Measurements from ENCODE around the gene GPC6.

The GPC6 gene

GRCh38 chr13:94444826-94445225, 1218.2 kb downstream of the GPC6 start:
- Histone ChIP-seq H2AFZ (ENCODE audit: low read length) (no peak overlapping the region), H3K4me2 (ENCODE audit: low read length) (no peak overlapping the region), H3K79me2 (ENCODE audit: insufficient read depth, low read length) (no peaks in the 10 kb centered on the region), H3K4me1 (ENCODE audit: insufficient read depth, low read length, severe bottlenecking) (no peaks in the 10 kb centered on the region), H3K27ac (ENCODE audit: low read depth, low read length, poor library complexity, severe bottlenecking) (no peak overlapping the region), H3F3A (ENCODE audit: insufficient read depth, low read length) (no peaks in the 10 kb centered on the region), H3K9me3 (ENCODE audit: low read length) (no peaks in the 10 kb centered on the region), H3K27me3 (ENCODE audit: insufficient read depth, low read length) (0 out of 2 replicates have a peak, but pooled peaks cover 1% of the 10 kb centered on the region), H3K9ac (ENCODE audit: low read length) (no peak overlapping the region), H3K36me3 (ENCODE audit: insufficient read depth, low read length) (no peaks in the 10 kb centered on the region), H4K20me1 (ENCODE audit: insufficient read depth, low read length) (no peaks in the 10 kb centered on the region), H3K9me2 (ENCODE audit: low read depth, low read length) (no peaks in the 10 kb centered on the region), H3K4me3 (ENCODE audit: low read depth, low read length, poor library complexity, severe bottlenecking) (no peak overlapping the region)
- TF ChIP-seq EZH2 (IDR thresholded peaks at IDR 0.05; ENCODE audit: borderline replicate concordance, low read length), result no peak
- TF ChIP-seq CTCF (IDR thresholded peaks at IDR 0.05; ENCODE audit: low read length), result no peak

GRCh38 chr13:94454334-94454733, 1227.7 kb downstream of the GPC6 start:
- H3K9me2 ChIP-seq (ENCODE audit: low read depth, low read length), result peaks cover 3% of the 10 kb centered on the region; the same call in 1 of the 2 replicates
- H4K20me1 ChIP-seq (ENCODE audit: insufficient read depth, low read length), result no peaks in the 10 kb centered on the region
- no peaks in the 10 kb centered on the region for H3K9me3 ChIP-seq (ENCODE audit: low read length)
- H3K4me1 ChIP-seq (ENCODE audit: insufficient read depth, low read length, severe bottlenecking), result no peaks in the 10 kb centered on the region
- no peak overlapping the region for H3K4me2 ChIP-seq (ENCODE audit: low read length)
- no peaks in the 10 kb centered on the region for H3F3A ChIP-seq (ENCODE audit: insufficient read depth, low read length)
- H3K36me3 ChIP-seq (ENCODE audit: insufficient read depth, low read length), result no peaks in the 10 kb centered on the region
- TF ChIP-seq CTCF (IDR thresholded peaks at IDR 0.05; ENCODE audit: low read length), result no peak
- no peak for TF ChIP-seq EZH2 (IDR thresholded peaks at IDR 0.05; ENCODE audit: borderline replicate concordance, low read length)
- no peak overlapping the region for H3K4me3 ChIP-seq (ENCODE audit: low read depth, low read length, poor library complexity, severe bottlenecking)
- H3K9ac ChIP-seq (ENCODE audit: low read length), result no peak overlapping the region
- no peaks in the 10 kb centered on the region for H3K79me2 ChIP-seq (ENCODE audit: insufficient read depth, low read length)
- H3K27ac ChIP-seq (ENCODE audit: low read depth, low read length, poor library complexity, severe bottlenecking), result no peak overlapping the region
- no peak overlapping the region for H2AFZ ChIP-seq (ENCODE audit: low read length)
- 0 out of 2 replicates have a peak, but pooled peaks cover 4% of the 10 kb centered on the region for H3K27me3 ChIP-seq (ENCODE audit: insufficient read depth, low read length)

- no peaks in the 10 kb centered on the region for H3K9me3 ChIP-seq (ENCODE audit: low read length)
- H2AFZ ChIP-seq (ENCODE audit: low read length), result no peak overlapping the region
- no peak overlapping the region for H3K4me3 ChIP-seq (ENCODE audit: low read depth, low read length, poor library complexity, severe bottlenecking)
- no peak overlapping the region for H3K9ac ChIP-seq (ENCODE audit: low read length)
- H3K36me3 ChIP-seq (ENCODE audit: insufficient read depth, low read length), result no peaks in the 10 kb centered on the region
- H3K27me3 ChIP-seq (ENCODE audit: insufficient read depth, low read length), result 0 out of 2 replicates have a peak, but pooled peaks cover 2% of the 10 kb centered on the region
- H4K20me1 ChIP-seq (ENCODE audit: insufficient read depth, low read length), result no peaks in the 10 kb centered on the region
- no peaks in the 10 kb centered on the region for H3K79me2 ChIP-seq (ENCODE audit: insufficient read depth, low read length)
- H3K4me1 ChIP-seq (ENCODE audit: insufficient read depth, low read length, severe bottlenecking), result no peaks in the 10 kb centered on the region
- no peak overlapping the region for H3K4me2 ChIP-seq (ENCODE audit: low read length)
- peaks cover 3% of the 10 kb centered on the region; the same call in 1 of the 2 replicates for H3K9me2 ChIP-seq (ENCODE audit: low read depth, low read length)
- H3K27ac ChIP-seq (ENCODE audit: low read depth, low read length, poor library complexity, severe bottlenecking), result no peak overlapping the region
- no peak for TF ChIP-seq CTCF (IDR thresholded peaks at IDR 0.05; ENCODE audit: low read length)
- no peak for TF ChIP-seq EZH2 (IDR thresholded peaks at IDR 0.05; ENCODE audit: borderline replicate concordance, low read length)
- H3F3A ChIP-seq (ENCODE audit: insufficient read depth, low read length), result no peaks in the 10 kb centered on the region
These were observed 1228.3 kb downstream of the GPC6 start for GRCh38 chr13:94454906-94455305.

Measured in OCI-LY1 (cell line).